ENCODE results near the gene TMEM14A. TPM values are rescaled to one million over a fixed set of nuclear protein-coding genes. Genes with fewer than 3 reads are reported as not detected.

The TMEM14A gene
- total RNA-seq, 4 donors from 2014 or later, result 6.2 to 9.3 (median 8.5) TPM

- TF ChIP-seq CTCF (IDR thresholded peaks at IDR 0.05), result no peak
- TF ChIP-seq POLR2A (IDR thresholded peaks at IDR 0.05), result no peak
- WGBS, 2 donors, result 100% methylated on average over 1 of the region's 1 CpG
- intact Hi-C loops (cut with DNase I; ENCODE audit: low total_unique reads), result no loop called here
- no peak overlapping the region for H3K4me3 ChIP-seq (ENCODE audit: low read depth, poor library complexity, severe bottlenecking)
- DNase-seq (ENCODE audit: low spot score in 2 of 2), result no peak
Measured at GRCh38 chr6:52733172-52733571, 62.3 kb downstream of the TMEM14A start.

- no peak for TF ChIP-seq CTCF (IDR thresholded peaks at IDR 0.05)
- no peak for TF ChIP-seq POLR2A (IDR thresholded peaks at IDR 0.05)
- H3K4me3 ChIP-seq (ENCODE audit: low read depth, poor library complexity, severe bottlenecking), result no peak overlapping the region
- intact Hi-C loops (cut with DNase I; ENCODE audit: low total_unique reads), result no loop called here
- no peak for DNase-seq (ENCODE audit: low spot score in 2 of 2)
- 94 to 96% methylated on average over 3 of the region's 3 CpGs for WGBS, 2 donors
Measured at GRCh38 chr6:52734072-52734471, 63.2 kb downstream of the TMEM14A start.

- intact Hi-C loops (cut with DNase I; ENCODE audit: low total_unique reads), result no loop called here
- no peak for TF ChIP-seq POLR2A (IDR thresholded peaks at IDR 0.05)
- no peak for TF ChIP-seq CTCF (IDR thresholded peaks at IDR 0.05)
- H3K4me3 ChIP-seq (ENCODE audit: low read depth, poor library complexity, severe bottlenecking), result no peak overlapping the region
- 94 to 95% methylated on average over 6 of the region's 6 CpGs for WGBS, 2 donors
- DNase-seq (ENCODE audit: low spot score in 2 of 2), result no peak
Measured at GRCh38 chr6:52735071-52735470, 64.2 kb downstream of the TMEM14A start.

- intact Hi-C loops (cut with DNase I; ENCODE audit: low total_unique reads), result no loop called here
- 84 to 88% methylated on average over 1 of the region's 1 CpG for WGBS, 2 donors
- H3K4me3 ChIP-seq (ENCODE audit: low read depth, poor library complexity, severe bottlenecking), result no peak overlapping the region
- DNase-seq (ENCODE audit: low spot score in 2 of 2), result no peak
- no peak for TF ChIP-seq CTCF (IDR thresholded peaks at IDR 0.05)
Measured at GRCh38 chr6:52736145-52736544, 65.2 kb downstream of the TMEM14A start.

Other genes with a start within 250 kb of the TMEM14A start
- 10 to 100 TPM in 1 of 4 donors, 1 to 10 TPM in 3; 3.7 to 11.5 (median 7.0) TPM for gene TRAM2, start 94.1 kb upstream of the TMEM14A start, total RNA-seq
- not detected for gene GSTA2, start 92.4 kb downstream of the TMEM14A start, total RNA-seq
- gene GSTA1, start 132.7 kb downstream of the TMEM14A start, total RNA-seq, result 1 to 10 TPM in 2 of 4 donors, not detected in 2; 1.4 to 2.8 TPM
- gene GSTA5, start 169.7 kb downstream of the TMEM14A start, total RNA-seq, result not detected
- gene GSTA3, start 238.6 kb downstream of the TMEM14A start, total RNA-seq, result 10 to 100 TPM; 13.3 to 17.8 (median 16.0) TPM